D721Med (cell line): ENCODE results near the gene CAPRIN2.
A peak's percentile ranks its signal among the peaks of the same experiment; 100 is the strongest.

Source experiments
- DNase-seq: peaks from one replicate; pipeline ENCODE4 v3.0.0; 2011; ENCODE audit warnings: low spot score; ENCODE audit not compliant: insufficient read length
- FAIRE-seq: peaks from 2 replicates; lab custom pipeline; 2011; peaks lifted over from hg19 to GRCh38; lab: Jason Lieb, UNC
- CTCF ChIP-seq: IDR thresholded peaks from 2 replicates; pipeline ENCODE4 v1.5.1; 2012; ENCODE audit warnings: mild to moderate bottlenecking, control low read depth; ENCODE audit not compliant: insufficient read depth; ENCODE audit errors: missing control alignments

The CAPRIN2 gene

DNA sequence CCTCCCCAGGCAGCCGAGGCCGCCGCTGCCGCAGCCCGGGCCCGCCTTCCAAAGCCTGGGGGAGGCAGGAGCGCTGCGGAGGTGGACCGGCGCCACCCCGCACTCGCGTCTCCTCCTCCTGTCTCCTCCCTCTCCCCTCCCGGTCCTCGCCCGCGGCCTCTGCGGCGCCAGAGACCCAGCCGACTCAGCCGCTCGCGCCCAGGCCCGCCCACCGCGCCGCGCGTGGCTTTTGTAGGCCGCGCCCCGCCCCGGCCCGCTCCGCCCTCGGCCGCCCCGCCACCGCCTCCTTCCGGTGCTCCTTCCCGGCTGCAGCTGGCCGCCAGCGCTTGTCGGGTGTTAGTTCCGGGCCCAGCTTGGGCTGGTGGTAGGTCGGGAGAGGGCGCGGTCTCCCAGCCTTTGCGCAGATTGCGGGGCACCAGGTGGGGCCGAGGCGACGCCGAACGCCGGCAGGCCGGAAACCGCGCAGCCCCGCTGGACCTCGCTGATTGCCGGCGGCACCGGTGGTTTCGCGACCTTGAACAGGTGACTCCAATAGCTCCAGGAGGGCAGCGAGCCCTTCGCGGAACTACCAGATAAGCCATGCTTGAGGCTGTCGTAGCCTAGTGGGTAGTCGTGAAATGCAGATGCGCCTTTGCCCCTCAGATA is at the start of gene CAPRIN2:
Gene CAPRIN2, minus strand, starts transcription at position 202 of the 645 bp plus-strand sequence. CDS start 1,431 bp downstream, outside the sequence.
- peak; percentile 58 for DNase-seq
- TF ChIP-seq CTCF: peak; percentile 28
- no peak for FAIRE-seq

GRCh38 chr12:30797689-30798088 is 42.9 kb upstream of the CAPRIN2 start:
- FAIRE-seq: no peak
- no peak for DNase-seq
- no peak for TF ChIP-seq CTCF

DNA sequence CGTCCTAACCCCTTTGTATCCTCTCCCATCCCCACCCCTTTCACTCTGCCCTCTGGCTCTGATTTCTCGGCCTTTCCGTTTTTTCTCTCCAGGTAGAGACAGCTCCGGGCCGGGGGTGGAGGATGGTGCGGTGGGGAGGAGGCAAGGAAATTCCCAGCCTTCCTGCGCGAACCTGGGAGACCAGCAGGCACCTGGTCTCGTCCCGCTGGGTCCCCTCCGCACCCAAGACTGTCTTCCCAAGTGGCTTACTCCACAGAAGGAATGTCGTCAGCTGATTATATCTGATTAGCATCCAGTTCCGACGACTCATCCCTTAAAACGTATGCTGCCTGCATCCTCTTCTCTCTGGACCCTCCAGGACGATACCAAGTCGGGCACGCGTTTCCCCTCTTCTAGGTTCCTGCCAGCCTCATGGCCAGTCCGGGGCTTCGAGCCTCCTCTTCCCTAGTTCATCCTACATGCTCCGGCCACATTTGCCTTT is 42.2 kb upstream of the CAPRIN2 start:
- TF ChIP-seq CTCF: no peak

GRCh38 chr12:30796313-30796780 is 41.6 kb upstream of the CAPRIN2 start:
- no peak for TF ChIP-seq CTCF
- DNase-seq (peak; percentile 53), FAIRE-seq (no peak)

More for the DNA sequence above, 42.2 kb upstream of the CAPRIN2 start:
- DNase-seq: no peak
- no peak for FAIRE-seq

- TF ChIP-seq CTCF: no peak
- FAIRE-seq (no peak), DNase-seq (no peak)
Observed at GRCh38 chr12:30795410-30796312, 40.9 kb upstream of the CAPRIN2 start.

DNA sequence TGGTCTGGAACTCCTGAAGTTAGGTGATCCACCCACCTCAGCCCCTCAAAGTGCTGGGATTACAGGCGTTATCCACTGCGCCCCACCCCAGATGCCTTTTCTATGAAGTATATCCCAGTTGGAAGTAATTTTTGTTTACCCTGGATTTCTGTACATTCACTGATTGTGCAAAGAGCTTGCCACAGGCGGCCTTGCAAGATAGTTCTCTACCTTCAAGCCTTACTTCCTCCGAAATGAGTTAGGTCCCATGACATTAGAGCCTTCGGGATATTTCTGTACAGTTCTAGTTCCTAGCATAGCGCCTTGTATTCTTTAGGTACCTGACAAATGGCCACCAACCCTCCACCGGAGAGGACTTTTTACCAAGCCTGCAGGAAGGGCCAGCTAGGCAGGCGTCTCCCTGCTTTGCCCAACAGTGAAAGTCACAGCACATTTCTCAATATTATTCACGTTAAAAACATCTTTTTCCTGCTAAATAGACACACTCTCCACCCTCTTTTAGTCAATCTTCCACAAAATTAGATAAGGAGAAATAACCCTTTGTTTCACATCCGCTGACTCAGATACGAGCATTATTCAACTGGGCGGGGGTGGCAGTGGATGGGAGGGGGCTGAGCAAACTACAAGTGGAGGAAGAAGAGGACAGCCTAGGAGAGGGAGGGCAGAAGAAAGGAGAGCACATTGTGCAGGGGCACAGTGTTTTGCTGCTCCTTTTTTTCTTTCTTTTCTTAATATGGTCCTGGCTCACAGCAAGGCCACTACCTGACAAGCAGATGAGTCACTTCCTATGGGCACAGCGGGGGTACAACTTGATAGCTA is 40.0 kb upstream of the CAPRIN2 start:
- no peak for TF ChIP-seq CTCF
- DNase-seq (no peak), FAIRE-seq (no peak)
